Ishikawa (cell line): ENCODE measurements around the gene PDK3.

Experiments
- CEBPB ChIP-seq: IDR thresholded peaks from 2 replicates; pipeline ENCODE4 v1.6.1; 2012
- CREB1 ChIP-seq: IDR thresholded peaks from 2 replicates; pipeline ENCODE4 v1.6.1; 2012; ENCODE audit warnings: low read depth
- EGR1 ChIP-seq: IDR thresholded peaks from 2 replicates; pipeline ENCODE4 v1.6.1; 2012
- EP300 ChIP-seq: IDR thresholded peaks from 2 replicates; pipeline ENCODE4 v1.6.1; 2012; ENCODE audit warnings: borderline replicate concordance
- FOXM1 ChIP-seq: IDR thresholded peaks from 2 replicates; pipeline ENCODE4 v1.6.1; 2012; ENCODE audit warnings: low read depth, borderline replicate concordance
- MAX ChIP-seq: IDR thresholded peaks from 2 replicates; pipeline ENCODE4 v1.6.1; 2012
- NFIC ChIP-seq: IDR thresholded peaks from 2 replicates; pipeline ENCODE4 v1.6.1; 2012
- RAD21 ChIP-seq: IDR thresholded peaks from 2 replicates; pipeline ENCODE4 v1.6.1; 2012; ENCODE audit warnings: low read depth
- REST ChIP-seq: IDR thresholded peaks from 2 replicates; pipeline ENCODE4 v1.6.1; 2012; ENCODE audit warnings: low read depth, mild to moderate bottlenecking
- TAF1 ChIP-seq: IDR thresholded peaks from 2 replicates; pipeline ENCODE4 v1.6.1; 2012; ENCODE audit warnings: low read depth, mild to moderate bottlenecking
- TCF12 ChIP-seq: IDR thresholded peaks from 2 replicates; pipeline ENCODE4 v1.6.1; 2012; ENCODE audit warnings: low read depth
- TEAD4 ChIP-seq: IDR thresholded peaks from 2 replicates; pipeline ENCODE4 v1.6.1; 2012
- USF1 ChIP-seq: IDR thresholded peaks from 2 replicates; pipeline ENCODE4 v1.6.1; 2012
- YY1 ChIP-seq: IDR thresholded peaks from 2 replicates; pipeline ENCODE4 v1.6.1; 2012; ENCODE audit warnings: low read depth
- ZBTB7A ChIP-seq: IDR thresholded peaks from 2 replicates; pipeline ENCODE4 v1.6.1; 2012; ENCODE audit warnings: low read depth

PDK3 gene

GRCh38 chrX:24498181-24498580 lies 33.1 kb downstream of the PDK3 start:
- TF ChIP-seq MAX (no peak), EGR1 (no peak), REST (no peak), FOXM1 (no peak), ZBTB7A (no peak), NFIC (no peak), CREB1 (no peak), TCF12 (no peak), EP300 (no peak), CEBPB (no peak), YY1 (no peak), TEAD4 (no peak), RAD21 (no peak), TAF1 (no peak), USF1 (no peak)

DNA sequence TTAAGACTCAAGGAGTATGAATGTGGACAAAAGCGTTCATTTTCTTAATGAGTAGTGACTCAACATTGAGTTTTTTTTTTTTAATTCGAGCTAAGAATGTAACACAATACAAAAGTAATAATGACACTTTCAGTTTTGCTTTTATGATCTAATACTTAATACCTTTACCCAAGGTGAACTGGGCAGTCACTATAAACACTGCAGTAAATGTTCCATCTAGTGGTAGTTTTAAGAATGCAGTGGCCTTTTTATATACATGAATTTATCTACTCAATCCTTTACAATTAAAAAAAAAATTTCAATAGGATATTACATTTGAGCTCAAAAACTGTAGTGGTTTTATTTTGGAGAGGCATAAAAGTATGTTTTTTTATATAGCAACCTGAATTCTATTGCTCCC lies 33.9 kb downstream of the PDK3 start:
- TF ChIP-seq RAD21 (peak; percentile 46; the same call in 1 of the 2 replicates), REST (no peak)

GRCh38 chrX:24506082-24506481 lies 41.0 kb downstream of the PDK3 start:
- TF ChIP-seq TEAD4 (no peak), ZBTB7A (no peak), EP300 (no peak), NFIC (no peak), REST (no peak), FOXM1 (no peak), CEBPB (no peak)

DNA sequence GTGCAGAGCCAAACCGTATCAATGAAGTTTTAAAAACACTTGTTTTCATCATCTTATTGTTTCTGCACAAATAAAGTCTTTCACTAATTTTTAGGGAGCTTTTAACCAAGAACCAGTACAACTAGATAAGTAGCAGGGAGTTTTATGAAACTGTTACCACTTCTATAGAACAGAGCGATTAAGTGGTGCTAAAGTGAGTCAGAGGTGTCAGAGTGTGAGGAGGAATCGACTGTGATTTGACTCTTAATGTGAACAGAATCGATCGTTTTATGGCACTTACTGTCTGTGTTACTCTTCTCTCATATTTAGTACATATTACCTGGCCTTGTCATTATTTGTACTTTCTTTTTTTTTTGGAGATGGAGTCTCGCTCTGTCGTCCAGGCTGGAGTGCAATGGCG lies 43.3 kb downstream of the PDK3 start:
- TF ChIP-seq RAD21 (no peak), EP300 (no peak), EGR1 (no peak), REST (no peak), TAF1 (no peak), TEAD4 (no peak), CEBPB (no peak), TCF12 (no peak), USF1 (no peak), NFIC (no peak)

DNA sequence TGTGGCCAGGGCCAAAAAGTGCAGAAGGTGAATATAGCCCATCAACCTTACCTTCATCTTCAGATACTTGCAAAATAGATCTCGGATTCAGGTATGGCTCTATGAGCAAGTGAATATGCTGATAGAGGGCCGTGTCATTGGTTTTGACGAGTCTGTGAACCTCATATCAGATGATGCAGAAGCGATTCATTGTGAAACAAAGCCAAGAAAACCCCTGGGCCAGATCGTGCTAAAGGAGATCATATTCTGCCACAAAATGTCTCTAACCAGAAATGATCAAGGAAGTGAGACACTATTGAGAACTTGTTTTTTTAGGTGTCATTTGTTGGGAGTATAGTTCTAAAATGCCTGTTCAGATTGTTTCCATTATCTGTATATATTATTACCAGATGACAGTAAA lies 48.3 kb downstream of the PDK3 start:
- TF ChIP-seq EGR1 (no peak), CREB1 (no peak), FOXM1 (no peak), REST (no peak)
